NOMO-1 (cell line): ENCODE results near the gene ZNF850.

Source experiments
- DNase-seq, 2 experiments: peaks; one replicate each; lab custom pipeline; 2025; ENCODE audit not compliant: unreplicated experiment in 2 of 2; lab: John Stamatoyannopoulos, UW

The ZNF850 gene

DNA sequence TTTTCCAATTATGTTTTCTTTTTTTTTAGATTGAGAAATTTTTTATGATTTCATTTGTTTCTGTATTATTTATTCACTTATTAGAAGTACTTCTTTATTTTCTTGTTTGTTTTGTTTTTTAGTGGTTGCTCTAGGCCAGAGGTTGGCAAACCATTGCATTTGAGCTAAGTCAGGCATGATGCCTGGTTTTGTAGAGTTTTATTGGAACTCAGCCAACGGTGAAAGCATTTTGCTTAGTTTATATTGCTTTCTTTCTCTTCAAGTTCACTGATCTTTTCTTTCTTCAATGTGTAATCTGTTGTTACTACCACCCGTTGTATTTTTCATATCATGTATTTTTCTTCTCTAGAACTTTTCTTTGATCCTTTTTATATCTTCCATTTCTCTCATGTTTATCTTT lies 65.5 kb downstream of the ZNF850 start:
- no peak for DNase-seq

DNA sequence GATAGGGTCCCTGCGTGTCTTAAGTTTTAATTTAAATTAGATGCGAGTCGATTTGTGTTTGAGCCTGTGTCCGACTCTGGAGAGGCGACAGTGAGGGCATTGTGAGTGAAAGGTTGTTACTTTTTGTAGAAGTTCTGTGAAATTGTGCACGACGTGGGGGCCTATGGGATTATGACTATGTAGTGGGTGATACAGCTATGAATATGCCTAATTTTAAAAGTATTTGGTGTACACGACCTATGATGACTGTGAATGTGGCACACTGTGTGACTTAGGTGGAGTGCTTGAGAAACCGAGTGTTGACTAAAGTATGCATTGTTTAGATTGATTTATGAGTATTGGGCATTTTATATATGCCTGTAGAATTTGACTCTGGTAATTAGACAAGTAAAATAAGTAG lies 84.5 kb downstream of the ZNF850 start:
- DNase-seq = no peak

DNA sequence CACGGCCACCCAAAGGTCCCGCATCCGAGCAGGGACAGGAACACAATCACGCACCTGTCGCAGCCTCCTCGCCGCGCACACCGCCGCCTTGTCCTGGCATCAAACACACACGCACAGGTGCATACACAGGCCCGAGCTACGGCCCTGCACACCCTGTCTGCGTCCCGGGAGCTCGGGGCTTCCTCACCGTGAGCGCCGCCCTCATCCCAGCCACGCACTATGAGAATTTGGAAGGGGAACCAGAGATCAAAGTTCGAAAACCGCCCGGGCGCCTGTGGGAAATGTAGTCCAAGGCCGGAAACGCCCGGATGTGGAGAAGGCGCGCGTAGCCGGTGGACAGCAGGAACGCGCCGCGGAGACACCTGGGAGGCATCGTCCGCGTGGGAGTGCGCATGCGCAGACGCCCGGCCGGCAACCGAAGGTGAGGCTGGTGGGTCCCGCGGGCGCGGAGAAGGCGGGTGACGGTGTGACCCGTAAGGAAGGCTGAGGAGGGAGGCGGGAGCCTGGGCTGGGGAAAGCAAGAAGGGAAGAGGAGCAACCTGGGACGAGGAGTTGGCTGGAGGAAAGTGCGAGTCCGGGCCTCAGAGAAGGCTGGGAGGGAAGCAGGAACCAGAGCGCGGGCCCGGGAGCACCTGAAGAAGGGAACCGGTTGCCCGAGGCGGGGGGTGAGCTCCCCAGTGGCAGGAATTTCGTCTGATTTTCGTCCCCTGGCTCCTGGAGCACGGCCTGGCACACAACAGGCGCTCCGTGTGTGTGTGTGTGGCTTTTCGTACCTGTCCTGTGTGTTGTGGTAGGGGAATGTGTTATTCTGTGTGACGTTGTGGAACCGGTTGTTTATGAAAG lies 85.2 kb downstream of the ZNF850 start, which contains the start of gene ZNF567:
Gene ZNF567, plus strand, starts transcription at position 399 of the 843 bp plus-strand sequence. CDS start 7,256 bp downstream, outside the sequence.
- DNase-seq = peak; percentile 92 to 93

DNA sequence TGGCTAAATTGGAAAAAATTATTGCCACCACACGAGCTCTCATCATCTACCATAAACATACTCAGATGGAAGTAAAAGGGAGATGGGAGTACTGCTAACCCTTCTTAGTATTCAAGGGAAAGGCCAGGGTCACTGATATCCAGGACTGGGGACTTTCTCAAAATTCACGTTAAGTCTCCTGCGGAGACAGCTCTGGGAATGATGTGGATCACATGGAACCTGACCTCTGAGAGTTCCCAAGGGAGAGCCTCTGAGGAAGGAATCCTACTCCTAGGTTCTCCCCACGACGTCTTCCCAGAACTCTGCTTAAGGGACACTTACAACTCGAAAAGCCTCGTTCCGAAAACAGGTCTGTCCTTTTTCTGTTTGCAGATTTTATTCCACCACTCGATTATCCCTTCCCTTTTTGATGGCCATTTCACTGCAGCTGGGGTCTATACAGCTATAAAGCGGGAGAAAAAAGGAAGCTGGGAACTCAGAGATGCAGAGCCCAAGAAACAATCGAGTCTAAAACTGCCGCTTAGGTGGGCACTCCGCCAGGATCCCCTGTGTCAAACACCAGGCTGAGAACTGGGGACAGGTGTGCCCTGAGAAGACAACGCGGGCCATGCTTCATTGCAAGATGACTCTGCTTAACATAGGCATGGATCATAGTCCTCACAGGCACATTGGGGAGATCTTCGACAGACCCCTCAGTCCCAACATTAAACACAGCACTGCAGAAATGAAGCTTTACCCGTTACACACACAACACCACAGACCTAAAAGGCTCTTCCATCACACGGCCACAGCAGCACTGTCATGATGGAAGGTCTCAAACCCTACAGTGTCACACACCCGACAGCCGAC lies 86.0 kb downstream of the ZNF850 start:
- DNase-seq = no peak

DNA sequence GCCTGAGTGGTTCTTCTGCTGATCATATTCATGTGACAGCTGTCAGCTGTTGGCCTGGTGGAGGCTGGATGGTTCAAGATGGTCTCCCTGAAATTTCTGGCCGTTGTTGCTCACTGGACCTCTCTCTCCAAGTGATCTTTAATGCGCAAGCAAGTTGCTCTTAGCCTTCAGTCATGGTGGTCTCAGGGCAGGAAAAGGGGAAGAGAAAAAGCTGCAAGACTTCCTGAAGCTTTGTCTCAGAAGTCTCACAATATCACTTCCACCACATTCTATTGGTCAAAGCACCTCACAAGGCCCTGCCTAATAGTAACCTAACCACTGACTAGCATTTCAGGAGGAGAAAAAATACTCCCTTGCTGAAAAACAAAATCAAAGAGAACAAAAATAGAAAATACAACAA lies 86.8 kb downstream of the ZNF850 start:
- DNase-seq = no peak

DNA sequence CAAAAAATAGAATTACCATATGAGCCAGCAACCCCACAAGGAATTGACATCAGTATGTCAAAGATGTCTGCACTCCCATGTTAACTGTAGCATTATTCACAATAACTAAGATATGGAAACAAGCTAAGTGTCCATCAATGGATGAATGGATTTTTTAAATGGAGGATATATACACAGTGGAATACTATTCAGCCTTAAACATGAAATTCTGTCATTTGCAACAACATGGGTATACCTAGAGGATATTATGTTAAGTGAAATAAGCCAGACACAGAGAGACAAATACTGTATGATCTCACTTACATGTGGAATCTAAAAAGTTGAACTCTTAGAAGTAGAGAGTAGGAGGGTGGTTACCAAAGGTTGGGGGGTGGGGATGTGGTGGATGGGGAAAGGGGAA lies 93.2 kb downstream of the ZNF850 start:
- no peak for DNase-seq

DNA sequence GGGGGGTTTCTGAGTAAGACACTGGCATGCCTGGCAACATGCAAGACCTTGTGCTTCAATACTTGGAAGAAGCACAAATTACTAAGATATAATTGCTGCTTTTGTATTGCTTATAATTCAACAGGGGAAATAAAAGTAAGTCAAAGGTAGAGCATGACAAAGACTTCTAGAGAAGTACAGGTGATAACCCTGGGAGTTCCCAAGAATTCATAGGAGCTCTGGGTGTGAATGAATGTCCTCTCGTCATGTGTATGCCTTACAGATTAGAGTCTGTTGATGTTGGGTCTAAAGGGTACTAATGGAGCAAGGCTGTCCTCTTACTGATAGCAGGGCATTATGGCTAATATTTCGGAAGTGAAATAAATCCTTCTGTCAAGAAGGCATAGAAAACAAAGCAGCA lies 98.4 kb downstream of the ZNF850 start:
- no peak for DNase-seq

DNA sequence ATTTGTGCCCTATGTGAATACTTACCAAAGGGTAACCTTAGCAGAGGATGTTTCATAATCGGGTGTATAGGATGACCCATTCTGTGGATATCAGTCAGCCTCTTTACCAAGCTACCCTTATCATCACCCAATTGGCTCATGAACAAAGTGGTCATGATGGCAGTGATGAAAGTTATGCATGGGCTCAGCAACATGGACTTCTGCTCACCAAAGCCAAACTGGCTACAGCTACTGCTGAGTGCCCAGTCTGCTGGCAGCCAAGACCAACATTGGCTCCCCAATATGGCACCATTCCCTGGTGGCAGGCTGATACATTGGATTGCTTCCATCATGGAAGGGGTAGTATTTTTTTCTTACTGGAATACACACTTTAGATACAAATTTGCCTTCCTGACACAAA lies 100.2 kb downstream of the ZNF850 start:
- DNase-seq = no peak

DNA sequence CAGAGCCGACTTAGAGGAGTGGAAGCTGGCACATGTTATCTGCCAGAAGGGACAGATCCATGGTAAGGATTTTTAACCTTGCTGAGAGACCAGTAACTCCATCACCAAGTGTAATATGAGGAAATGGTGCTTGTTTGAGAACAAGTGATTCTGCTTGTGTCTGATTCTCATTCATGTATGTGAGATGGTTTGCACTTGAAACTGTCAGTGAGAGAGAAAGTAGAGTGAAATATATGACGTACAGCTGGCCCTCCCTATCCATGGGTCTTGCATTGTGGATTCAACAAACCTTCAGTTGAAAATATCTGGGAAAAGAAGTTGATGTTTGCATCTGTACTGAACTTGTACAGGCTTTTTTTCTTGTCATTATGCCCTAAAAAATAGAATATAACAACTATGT lies 104.0 kb downstream of the ZNF850 start:
- no peak for DNase-seq

DNA sequence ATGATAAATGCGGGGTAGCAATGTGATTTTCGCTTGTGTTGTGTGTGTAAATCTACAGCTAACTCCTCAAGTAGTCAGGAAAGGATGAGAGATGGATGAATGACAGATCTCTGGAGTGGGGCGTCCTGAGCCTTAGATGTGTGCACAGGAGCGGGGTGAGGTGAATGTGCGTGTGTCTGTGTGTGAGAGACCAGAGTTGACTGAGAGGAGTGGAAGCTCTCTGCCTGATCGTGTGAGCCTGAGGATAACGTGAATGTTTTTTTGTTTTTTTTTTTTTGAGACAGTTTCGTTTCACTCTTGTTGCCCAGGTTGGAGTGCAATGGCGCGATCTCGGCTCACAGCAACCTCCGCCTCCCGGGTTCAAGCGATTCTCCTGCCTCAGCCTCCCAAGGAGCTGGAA lies 106.8 kb downstream of the ZNF850 start:
- DNase-seq = no peak
